SK-N-SH (cell line): ENCODE measurements around the gene RAPGEF2. TPM values are rescaled to one million over a fixed set of nuclear protein-coding genes. Genes with fewer than 3 reads are reported as not detected.

Experiments
- CTCF ChIA-PET: fragments of 300-600, 350-600 bp; formaldehyde crosslinking; extraction: SDS; loops from one replicate; lab custom pipeline; 2021; lab: Yijun Ruan, JAX
- POLR2A ChIA-PET: fragments of 350-600 bp; sonication (Branson Sonifier 250); formaldehyde crosslinking; extraction: SDS; loops from one replicate; lab custom pipeline; 2020; ENCODE audit warnings: antibody characterized with exemption, inconsistent platforms; lab: Yijun Ruan, JAX
- DNase-seq: peaks from one replicate; pipeline ENCODE4 v3.0.0; 2012
- H2AFZ ChIP-seq: fragments of 200-600 bp; sonication (generic); 2 replicates; pipeline ENCODE4 v1.8.1; 2016; ENCODE audit warnings: antibody characterized with exemption, mild to moderate bottlenecking, low read depth
- H3F3A ChIP-seq: fragments of 200-600 bp; sonication (generic); replicated peaks from 2 replicates; pipeline ENCODE3; 2016; ENCODE audit warnings: antibody characterized with exemption, mild to moderate bottlenecking; ENCODE audit not compliant: insufficient read depth
- H3K27ac ChIP-seq, 2 experiments: fragments of 200-500 bp in 1 of 2; fragments of 200-600 bp in 1 of 2; sonication (Bioruptor generic) in 1 of 2; sonication (generic), shearing (Covaris generic) in 1 of 2; 2 replicates each; pipeline versions ENCODE4 v1.5.1 to v1.6.1; 2014 to 2016; ENCODE audit warnings: low read depth in 2 of 2, inconsistent platforms in 1 of 2, low read length in 1 of 2, mild to moderate bottlenecking in 1 of 2, mixed read lengths in 1 of 2
- H3K27me3 ChIP-seq: fragments of 200-600 bp; sonication (generic), shearing (Covaris generic); 2 replicates; pipeline ENCODE4 v1.6.1; 2016; ENCODE audit warnings: mixed run types; ENCODE audit not compliant: insufficient read depth
- H3K36me3 ChIP-seq, 2 experiments: fragments of 200-500 bp in 1 of 2; fragments of 200-600 bp in 1 of 2; sonication (Bioruptor generic) in 1 of 2; sonication (generic) in 1 of 2; replicated peaks in 1 of 2; 2 replicates each; pipeline versions ENCODE3 to v1.5.1; 2014 to 2016; ENCODE audit warnings: low read length in 1 of 2, mild to moderate bottlenecking in 1 of 2; ENCODE audit not compliant: insufficient read depth in 2 of 2, control insufficient read depth in 1 of 2
- H3K4me1 ChIP-seq, 2 experiments: fragments of 200-500 bp in 1 of 2; fragments of 200-600 bp in 1 of 2; sonication (Bioruptor generic) in 1 of 2; sonication (generic), shearing (Covaris generic) in 1 of 2; 2 replicates each; pipeline versions ENCODE4 v1.5.1 to v1.6.1; 2014 to 2016; ENCODE audit warnings: low read depth in 1 of 2, low read length in 1 of 2, mixed run types in 1 of 2; ENCODE audit not compliant: insufficient read depth in 2 of 2, control insufficient read depth in 1 of 2
- H3K4me2 ChIP-seq: fragments of 200-600 bp; sonication (generic), shearing (Covaris generic); 2 replicates; pipeline ENCODE4 v1.6.1; 2017; ENCODE audit warnings: mixed run types
- H3K4me3 ChIP-seq, 2 experiments: fragments of 200-500 bp in 1 of 2; fragments of 200-600 bp in 1 of 2; sonication (Bioruptor generic) in 1 of 2; sonication (generic), shearing (Covaris generic) in 1 of 2; 2 replicates each; pipeline versions ENCODE4 v1.5.1 to v1.8.1; 2014 to 2016; ENCODE audit warnings: low read depth in 2 of 2, inconsistent platforms in 1 of 2, low read length in 1 of 2, mild to moderate bottlenecking in 1 of 2, mixed read lengths in 1 of 2, moderate library complexity in 1 of 2
- H3K79me2 ChIP-seq: fragments of 200-600 bp; sonication (generic); 2 replicates; pipeline ENCODE4 v1.8.1; 2017; ENCODE audit warnings: mild to moderate bottlenecking; ENCODE audit not compliant: insufficient read depth
- H3K9ac ChIP-seq: fragments of 200-600 bp; sonication (generic); 2 replicates; pipeline ENCODE4 v1.6.1; 2017; ENCODE audit warnings: mixed run types
- H3K9me2 ChIP-seq: fragments of 200-600 bp; sonication (generic); 2 replicates; pipeline ENCODE4 v1.6.1; 2017; ENCODE audit warnings: mixed run types
- H3K9me3 ChIP-seq: fragments of 200-600 bp; sonication (generic); 2 replicates; pipeline ENCODE4 v1.6.1; 2017; ENCODE audit warnings: mixed run types, mild to moderate bottlenecking, moderate library complexity
- H4K20me1 ChIP-seq: fragments of 200-600 bp; sonication (generic); 2 replicates; pipeline ENCODE4 v1.6.1; 2017; ENCODE audit warnings: mild to moderate bottlenecking, mixed run types; ENCODE audit not compliant: insufficient read depth
- EZH2phosphoT487 ChIP-seq: fragments of 200-600 bp; sonication (generic); IDR thresholded peaks from 2 replicates; pipeline ENCODE4 v1.6.1; 2017; ENCODE audit warnings: low read depth, mixed run types, mild to moderate bottlenecking, antibody characterized with exemption, moderate library complexity, borderline replicate concordance
- FOXM1 ChIP-seq: IDR thresholded peaks from 2 replicates; pipeline ENCODE4 v1.4.0; 2012; ENCODE audit warnings: low read depth, mild to moderate bottlenecking
- GABPA ChIP-seq: IDR thresholded peaks from 2 replicates; pipeline ENCODE4 v1.4.0; 2012; ENCODE audit warnings: low read depth, mild to moderate bottlenecking
- IRF3 ChIP-seq: fragments of 150-350 bp; IDR thresholded peaks from 2 replicates; pipeline ENCODE4 v1.6.1; 2016; ENCODE audit warnings: mild to moderate bottlenecking, low read depth, low read length
- RAD21 ChIP-seq: IDR thresholded peaks from 2 replicates; pipeline ENCODE4 v1.6.1; 2012; ENCODE audit warnings: mild to moderate bottlenecking, low read length
- RCOR1 ChIP-seq: fragments of 150-350 bp; IDR thresholded peaks from 2 replicates; pipeline ENCODE4 v1.6.1; 2017; ENCODE audit warnings: antibody characterized with exemption, low read length
- RFX5 ChIP-seq: IDR thresholded peaks from 2 replicates; pipeline ENCODE4 v1.6.1; 2012; ENCODE audit warnings: mild to moderate bottlenecking, improper control_type of control experiment, low read length
- RXRA ChIP-seq: IDR thresholded peaks from 2 replicates; pipeline ENCODE4 v1.4.0; 2012; ENCODE audit warnings: low read depth, mild to moderate bottlenecking, borderline replicate concordance
- SIN3A ChIP-seq: IDR thresholded peaks from 2 replicates; pipeline ENCODE4 v1.6.1; 2012; ENCODE audit warnings: low read depth, mild to moderate bottlenecking, low read length, moderate library complexity, borderline replicate concordance
- SMC3 ChIP-seq: IDR thresholded peaks from 2 replicates; pipeline ENCODE4 v1.6.1; 2012; ENCODE audit warnings: low read depth, low read length, improper control_type of control experiment
- TCF12 ChIP-seq: IDR thresholded peaks from 2 replicates; pipeline ENCODE4 v1.4.0; 2012
- USF1 ChIP-seq: IDR thresholded peaks from 2 replicates; pipeline ENCODE4 v1.4.0; 2012; ENCODE audit warnings: low read depth, borderline replicate concordance
- USF2 ChIP-seq: fragments of 150-350 bp; IDR thresholded peaks from 2 replicates; pipeline ENCODE4 v1.6.1; 2017; ENCODE audit warnings: antibody characterized with exemption, low read length, low read depth, borderline replicate concordance
- YY1 ChIP-seq: IDR thresholded peaks from 2 replicates; pipeline ENCODE4 v1.4.0; 2012; ENCODE audit warnings: low read depth, mild to moderate bottlenecking
- ZBTB33 ChIP-seq: IDR thresholded peaks from 2 replicates; pipeline ENCODE4 v1.4.0; 2012; ENCODE audit warnings: low read depth, borderline replicate concordance
- WGBS: methylation state at CpG from one replicate; pipeline ENCODE4 v1.1.6; 2017; ENCODE audit warnings: low lambda C conversion rate; 5-methylcytosine and 5-hydroxymethylcytosine counted together
- polyA plus RNA-seq, 3 experiments: library from polyadenylated mRNA; depleted of rRNA; stranded (reverse); fragments of >200 nt; gene quantifications; 2 replicates each; pipeline ENCODE4 v1.2.3, GENCODE V29; 2012
- TF ChIP-seq, protein P1 (sequence below): IDR thresholded peaks from 2 replicates; pipeline ENCODE4 v1.4.0; 2012; ENCODE audit warnings: low read depth

Gene RAPGEF2
- polyA plus RNA-seq, 1 of the 3 experiments (the other 2 are of a cell fraction) = 19.2 TPM

DNA sequence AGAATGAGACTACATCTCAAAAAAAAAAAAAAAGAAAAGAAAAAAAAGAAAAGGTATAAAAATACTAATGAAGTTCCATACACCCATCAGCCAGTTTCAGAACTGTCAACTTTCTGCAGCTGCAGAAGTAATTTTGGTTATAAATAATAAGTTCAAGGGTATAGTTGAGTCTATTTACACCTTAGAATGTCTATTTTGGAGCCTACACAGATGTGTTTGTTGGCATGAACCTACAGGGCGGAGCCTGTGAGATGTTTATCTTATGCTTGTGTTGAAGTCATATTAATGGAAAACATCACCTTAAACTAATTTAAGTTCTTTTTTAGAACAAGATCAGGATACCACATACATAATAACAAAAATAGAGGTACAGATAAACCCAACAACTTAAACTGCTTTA, 85.8 kb downstream of the RAPGEF2 start:
- POLR2A ChIA-PET = no interaction called here
- no peaks in the 10 kb centered on the region for H3K9me3 ChIP-seq
- H3K36me3 ChIP-seq = peaks cover 0 to 32% of the 10 kb centered on the region in 2 experiments

GRCh38 chr4:159190651-159191050, 87.8 kb downstream of the RAPGEF2 start:
- Histone ChIP-seq H3K9me3 (no peaks in the 10 kb centered on the region), H3K79me2 (peaks cover 21% of the 10 kb centered on the region), H2AFZ (no peak overlapping the region), H3K4me2 (no peak overlapping the region), H4K20me1 (no peaks in the 10 kb centered on the region), H3K9ac (no peak overlapping the region), H3K4me3 (no peak overlapping the region), H3K4me1 (no peaks in the 10 kb centered on the region; a peak in 1 of 4 replicates), H3F3A (peaks cover 11% of the 10 kb centered on the region), H3K36me3 (peaks cover 0 to 36% of the 10 kb centered on the region in 2 experiments), H3K27ac (no peak overlapping the region), H3K27me3 (no peaks in the 10 kb centered on the region), H3K9me2 (no peaks in the 10 kb centered on the region)
- TF ChIP-seq IRF3 = no peak
- no peak for TF ChIP-seq USF1
- no peak for TF ChIP-seq USF2
- TF ChIP-seq SMC3 = no peak
- no peak for TF ChIP-seq GABPA
- no peak for TF ChIP-seq EZH2phosphoT487
- TF ChIP-seq FOXM1 = no peak
- no peak for TF ChIP-seq YY1
- TF ChIP-seq SIN3A = no peak
- TF ChIP-seq, protein P1, sequence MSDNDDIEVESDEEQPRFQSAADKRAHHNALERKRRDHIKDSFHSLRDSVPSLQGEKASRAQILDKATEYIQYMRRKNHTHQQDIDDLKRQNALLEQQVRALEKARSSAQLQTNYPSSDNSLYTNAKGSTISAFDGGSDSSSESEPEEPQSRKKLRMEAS = no peak
- no peak for TF ChIP-seq RAD21
- no peak for TF ChIP-seq ZBTB33
- TF ChIP-seq RCOR1 = no peak
- TF ChIP-seq TCF12 = no peak
- CTCF ChIA-PET = interaction anchor here (0.9 to 2.8 kb wide), 5 partner anchors 11 to 341 kb away, joined by 3 to 22 read pairs (median 5); no protein-coding TSS in a partner anchor
- WGBS = 77% methylated on average over 2 of the region's 2 CpGs
- POLR2A ChIA-PET = no interaction called here
- no peak for DNase-seq

More for the DNA sequence above, 85.8 kb downstream of the RAPGEF2 start:
- no peak for DNase-seq
- no peak overlapping the region for H3K4me3 ChIP-seq
- peaks cover 11% of the 10 kb centered on the region for H3F3A ChIP-seq
- WGBS = 100% methylated on average over 1 of the region's 1 CpG
- no peak overlapping the region for H3K9ac ChIP-seq
- H3K79me2 ChIP-seq = peaks cover 40% of the 10 kb centered on the region
- CTCF ChIA-PET = interaction anchor here (0.6 to 1.0 kb wide), 2 partner anchors 115 to 331 kb away, joined by 3 read pairs; no protein-coding TSS in a partner anchor
- H2AFZ ChIP-seq = no peak overlapping the region
- no peak overlapping the region for H3K27ac ChIP-seq
- H3K4me2 ChIP-seq = no peak overlapping the region
- no peaks in the 10 kb centered on the region for H3K27me3 ChIP-seq
- no peaks in the 10 kb centered on the region; a peak in 1 of 4 replicates for H3K4me1 ChIP-seq
- no peak for TF ChIP-seq RXRA
- no peak for TF ChIP-seq RFX5
- H3K9me2 ChIP-seq = no peaks in the 10 kb centered on the region
- no peaks in the 10 kb centered on the region for H4K20me1 ChIP-seq
